Bronchus fibroblast of lung (primary cell): Measurements from ENCODE around the gene VARS2. TPM values are rescaled to one million over a fixed set of nuclear protein-coding genes. Genes with fewer than 3 reads are reported as not detected.

Source experiments
- total RNA-seq: library from RNA; depleted of rRNA; stranded (reverse); fragments of >200 nt; gene quantifications from 2 replicates; pipeline ENCODE4 v1.2.3, GENCODE V29; 2015

The VARS2 gene
- 23.0 and 25.9 TPM in 2 replicates for total RNA-seq

DNA sequence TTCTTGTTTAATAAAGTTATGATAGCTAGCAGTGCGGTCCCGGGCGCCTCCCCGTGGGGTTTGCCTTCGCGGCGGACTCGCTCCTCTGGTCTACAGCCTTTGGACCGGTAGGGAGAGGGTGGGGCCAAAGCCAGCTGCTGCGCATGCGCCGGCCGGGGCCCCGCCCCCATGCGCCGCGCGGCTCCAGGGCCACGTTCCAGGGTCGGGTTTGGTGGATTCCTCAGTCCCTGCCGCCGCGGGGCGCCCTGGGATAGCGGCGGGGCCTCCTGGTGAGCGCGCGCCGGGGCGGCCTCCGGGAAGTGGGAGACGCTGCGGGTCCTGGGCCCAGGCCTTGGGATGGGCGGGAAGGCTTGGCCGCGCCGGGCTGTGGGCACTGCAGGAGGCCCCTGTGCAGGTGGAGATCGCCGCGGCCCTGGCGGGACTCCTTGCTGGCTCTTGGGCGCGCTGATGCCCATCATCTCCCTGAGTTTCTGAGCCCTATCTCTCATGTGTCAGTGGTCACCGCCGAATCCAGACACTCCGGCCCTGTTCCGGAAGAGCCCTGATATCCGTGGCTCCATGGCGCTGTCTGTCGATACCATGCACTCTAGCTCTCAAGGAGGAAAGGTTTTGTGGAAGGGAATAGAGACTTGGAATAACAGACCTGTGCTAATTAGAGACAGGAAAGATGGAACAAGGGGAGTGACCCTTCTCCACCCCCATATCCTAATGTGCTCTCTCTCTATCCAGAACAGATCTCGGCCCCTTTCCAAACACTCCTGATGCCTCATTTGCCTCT is at the start of gene VARS2:
TSS of gene VARS2 (plus strand) at position 163 of the 778 bp plus-strand sequence. CDS start at position 762, 599 bp downstream.

DNA sequence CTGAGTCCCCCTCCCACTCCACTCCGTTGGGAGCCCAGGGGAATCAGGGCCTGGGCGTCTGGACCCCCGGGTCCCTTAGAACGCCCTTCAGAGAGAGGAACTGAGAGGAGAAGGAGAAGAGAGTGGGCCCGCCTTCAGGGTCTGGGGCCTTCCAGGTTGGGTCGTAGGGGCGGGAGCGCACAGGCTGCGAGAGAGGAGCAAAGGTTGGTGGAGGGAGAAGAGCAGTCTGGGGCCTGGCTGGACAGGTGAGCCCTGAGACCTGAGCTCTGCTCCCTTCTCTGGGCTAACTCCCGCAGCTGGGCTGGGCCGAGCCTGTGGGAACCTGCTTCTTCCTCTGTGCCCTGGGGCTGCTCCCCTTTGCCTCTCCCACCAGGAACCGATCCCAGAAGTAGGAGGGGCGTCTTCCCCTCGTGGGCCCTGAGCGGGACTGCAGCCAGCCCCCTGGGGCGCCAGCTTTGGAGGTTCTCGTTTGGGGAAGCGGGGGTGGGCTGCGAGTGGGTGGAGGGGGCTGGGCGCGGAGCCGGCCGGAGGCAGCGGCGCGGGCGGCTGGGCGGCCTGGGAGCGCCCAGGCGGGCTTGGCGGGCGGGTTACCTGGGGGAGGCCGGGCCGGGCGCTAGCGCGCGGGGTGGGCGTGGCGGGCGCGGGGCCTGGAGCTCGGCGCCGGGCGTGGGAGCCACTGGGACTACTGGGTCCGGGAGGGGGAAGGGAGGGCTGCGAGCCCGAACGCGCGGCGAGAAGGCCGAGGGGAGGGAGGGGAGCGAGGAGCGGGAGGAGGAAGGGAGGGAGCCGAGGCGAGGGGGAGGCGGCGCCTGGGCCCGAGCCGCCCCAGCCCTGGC is 30.1 kb upstream of the VARS2 start, which contains the start of gene DDR1:
TSS of gene DDR1 (plus strand) at position 835 of the 836 bp plus-strand sequence. CDS start 4,211 bp downstream, outside the sequence.

DNA sequence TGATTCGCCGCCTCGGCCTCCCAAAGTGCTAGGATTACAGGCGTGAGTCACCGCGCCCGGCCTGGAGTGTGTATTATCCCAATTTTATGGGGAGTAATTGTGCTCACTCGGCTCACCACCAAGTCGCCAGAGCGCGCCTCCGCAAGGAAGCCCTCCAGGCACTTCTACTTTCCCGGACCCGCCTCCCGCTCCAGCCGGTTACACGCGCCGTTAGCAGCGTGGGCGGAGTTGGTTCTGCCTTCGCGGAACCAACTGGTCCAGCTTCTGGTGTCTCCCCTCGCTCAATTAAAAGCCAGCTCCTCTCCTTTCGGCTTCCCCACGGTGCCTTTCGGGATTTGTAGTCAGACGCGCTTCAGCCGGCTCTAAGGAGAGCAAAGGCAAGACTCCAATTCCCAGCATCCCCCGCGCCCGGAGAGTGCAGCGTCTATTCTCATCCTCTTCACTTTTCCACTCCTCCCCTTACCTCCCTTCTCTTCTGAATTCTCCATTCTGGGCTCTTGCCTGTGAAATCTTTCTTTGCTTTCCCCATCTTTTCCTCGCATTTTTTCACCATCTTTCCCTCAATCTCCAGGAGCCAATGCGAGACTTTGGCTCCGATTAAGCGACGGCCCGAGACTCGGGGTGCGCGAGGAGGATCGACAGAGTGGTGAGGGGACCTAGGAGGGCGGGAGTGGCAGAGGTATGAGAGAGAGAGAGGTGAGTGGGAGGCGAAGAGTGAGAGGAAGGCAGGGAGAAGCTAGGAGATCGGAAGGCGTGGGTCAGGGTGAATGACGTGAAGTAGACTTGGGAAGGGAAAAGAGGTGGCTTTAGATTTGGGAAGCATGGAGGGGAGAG is 6.1 kb upstream of the VARS2 start, which contains the start of gene GTF2H4:
TSS of gene GTF2H4 (plus strand) at position 450 of the 834 bp plus-strand sequence.

GRCh38 chr6:30931969-30932645 is 18.1 kb downstream of the VARS2 start, which contains the start of gene SFTA2:
TSS of gene SFTA2 (minus strand) at chr6:30932170. CDS start at chr6:30932096, 74 bp downstream.

GRCh38 chr6:30940361-30940986 is 26.4 kb downstream of the VARS2 start, which contains the start of gene MUCL3:
TSS of gene MUCL3 (plus strand) at chr6:30940973. CDS start at chr6:30941000, 27 bp downstream.

Other genes with a start within 250 kb of the VARS2 start
- gene DHX16, start 241.2 kb upstream of the VARS2 start, total RNA-seq, result 25.1 and 29.6 TPM in 2 replicates
- gene PPP1R18, start 227.6 kb upstream of the VARS2 start, total RNA-seq, result 58.6 and 62.5 TPM in 2 replicates
- gene NRM, start 223.3 kb upstream of the VARS2 start, total RNA-seq, result 21.0 and 24.1 TPM in 2 replicates
- 9.8 and 11.6 TPM in 2 replicates for gene MDC1, start 197.0 kb upstream of the VARS2 start, total RNA-seq
- 2,052 and 2,194 TPM in 2 replicates for gene TUBB, start 193.9 kb upstream of the VARS2 start, total RNA-seq
- 178 and 180 TPM in 2 replicates for gene FLOT1, start 171.6 kb upstream of the VARS2 start, total RNA-seq
- gene IER3, start 169.7 kb upstream of the VARS2 start, total RNA-seq, result 56.9 and 75.8 TPM in 2 replicates
- 12.3 and 13.1 TPM in 2 replicates for gene DDR1, start 29.7 kb upstream of the VARS2 start, total RNA-seq
- gene GTF2H4, start 6.0 kb upstream of the VARS2 start, total RNA-seq, result 9.4 and 10.9 TPM in 2 replicates
- not detected in 2 replicates for gene SFTA2, start 17.9 kb downstream of the VARS2 start, total RNA-seq
- gene MUCL3, start 26.7 kb downstream of the VARS2 start, total RNA-seq, result not detected in 2 replicates
- not detected in 2 replicates for gene MUC21, start 69.5 kb downstream of the VARS2 start, total RNA-seq
- gene MUC22, start 96.2 kb downstream of the VARS2 start, total RNA-seq, result not detected in 2 replicates
- not detected in 2 replicates for gene C6orf15, start 198.3 kb downstream of the VARS2 start, total RNA-seq
- gene PSORS1C1, start 200.6 kb downstream of the VARS2 start, total RNA-seq, result under 0.01 and 0.15 TPM in 2 replicates
- not detected in 2 replicates for gene CDSN, start 206.2 kb downstream of the VARS2 start, total RNA-seq
- gene PSORS1C2, start 224.8 kb downstream of the VARS2 start, total RNA-seq, result not detected in 2 replicates
- 19.9 and 23.9 TPM in 2 replicates for gene CCHCR1, start 243.6 kb downstream of the VARS2 start, total RNA-seq
- 52.1 and 56.8 TPM in 2 replicates for gene TCF19, start 244.4 kb downstream of the VARS2 start, total RNA-seq